Measurements from ENCODE around the gene NIPA2. TPM values are rescaled to one million over a fixed set of nuclear protein-coding genes. Genes with fewer than 3 reads are reported as not detected.

NIPA2 gene
- total and polyA plus RNA-seq, 4 donors = 11.7 to 31.6 (median 20.9) TPM

DNA sequence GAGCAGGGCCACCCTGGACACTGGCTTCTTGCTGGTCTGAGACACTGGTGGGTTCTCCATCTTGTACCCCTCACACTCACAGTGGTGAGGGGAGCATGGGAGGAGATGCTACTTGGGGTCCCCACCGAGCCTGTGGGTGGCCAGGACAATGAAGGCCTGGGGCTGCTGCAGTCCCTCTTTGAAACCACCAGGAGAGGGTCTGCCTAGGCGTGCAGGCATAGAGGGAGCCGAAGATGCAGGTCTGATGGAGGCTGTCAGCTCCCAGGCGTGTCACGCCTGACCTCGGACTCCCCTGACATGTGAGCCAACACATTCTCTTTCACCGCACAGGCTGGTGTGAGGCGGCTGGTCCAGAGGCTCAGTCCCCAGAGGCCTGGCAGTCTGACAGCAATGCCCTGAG is 39.1 kb downstream of the NIPA2 start:
- Histone ChIP-seq H3K27ac (ENCODE audit: low read depth in 1 of 2, low read length in 2 of 2) (no peak overlapping the region), H3K36me3 (ENCODE audit: control insufficient read depth in 4 of 4, insufficient read depth in 3 of 4, low read depth in 1 of 4, low read length in 3 of 4) (peaks cover 9 to 89% (median 45%) of the 10 kb centered on the region in 4 donors), H3K9ac (ENCODE audit: low read depth in 1 of 2, low read length in 2 of 2) (no peak overlapping the region), H3K9me3 (ENCODE audit: control insufficient read depth in 4 of 4, low read length in 3 of 4) (peaks cover 0 to 4% (median 0%) of the 10 kb centered on the region in 4 donors), H3K27me3 (ENCODE audit: control insufficient read depth in 4 of 4, insufficient read depth in 4 of 4, low read length in 3 of 4) (no peaks in the 10 kb centered on the region), H3K4me1 (ENCODE audit: control insufficient read depth in 4 of 4, insufficient read depth in 4 of 4, low read length in 3 of 4) (no peaks in the 10 kb centered on the region), H3K4me3 (ENCODE audit: low read depth in 1 of 3, low read length in 3 of 3) (no peak overlapping the region)
- whole genome bisulfite sequencing = 97% methylated on average over 8 of the region's 8 CpGs
- TF ChIP-seq FOXA1 (IDR thresholded peaks at IDR 0.05) (no peak), JUND (IDR thresholded peaks at IDR 0.05) (no peak), YY1 (IDR thresholded peaks at IDR 0.05) (no peak)
- TF ChIP-seq, protein P1, sequence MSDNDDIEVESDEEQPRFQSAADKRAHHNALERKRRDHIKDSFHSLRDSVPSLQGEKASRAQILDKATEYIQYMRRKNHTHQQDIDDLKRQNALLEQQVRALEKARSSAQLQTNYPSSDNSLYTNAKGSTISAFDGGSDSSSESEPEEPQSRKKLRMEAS (IDR thresholded peaks at IDR 0.05) = no peak
- TF ChIP-seq, protein P2, sequence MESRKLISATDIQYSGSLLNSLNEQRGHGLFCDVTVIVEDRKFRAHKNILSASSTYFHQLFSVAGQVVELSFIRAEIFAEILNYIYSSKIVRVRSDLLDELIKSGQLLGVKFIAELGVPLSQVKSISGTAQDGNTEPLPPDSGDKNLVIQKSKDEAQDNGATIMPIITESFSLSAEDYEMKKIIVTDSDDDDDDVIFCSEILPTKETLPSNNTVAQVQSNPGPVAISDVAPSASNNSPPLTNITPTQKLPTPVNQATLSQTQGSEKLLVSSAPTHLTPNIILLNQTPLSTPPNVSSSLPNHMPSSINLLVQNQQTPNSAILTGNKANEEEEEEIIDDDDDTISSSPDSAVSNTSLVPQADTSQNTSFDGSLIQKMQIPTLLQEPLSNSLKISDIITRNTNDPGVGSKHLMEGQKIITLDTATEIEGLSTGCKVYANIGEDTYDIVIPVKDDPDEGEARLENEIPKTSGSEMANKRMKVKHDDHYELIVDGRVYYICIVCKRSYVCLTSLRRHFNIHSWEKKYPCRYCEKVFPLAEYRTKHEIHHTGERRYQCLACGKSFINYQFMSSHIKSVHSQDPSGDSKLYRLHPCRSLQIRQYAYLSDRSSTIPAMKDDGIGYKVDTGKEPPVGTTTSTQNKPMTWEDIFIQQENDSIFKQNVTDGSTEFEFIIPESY (IDR thresholded peaks at IDR 0.05) = no peak
- no peak for DNase-seq (ENCODE audit: low spot score)

DNA sequence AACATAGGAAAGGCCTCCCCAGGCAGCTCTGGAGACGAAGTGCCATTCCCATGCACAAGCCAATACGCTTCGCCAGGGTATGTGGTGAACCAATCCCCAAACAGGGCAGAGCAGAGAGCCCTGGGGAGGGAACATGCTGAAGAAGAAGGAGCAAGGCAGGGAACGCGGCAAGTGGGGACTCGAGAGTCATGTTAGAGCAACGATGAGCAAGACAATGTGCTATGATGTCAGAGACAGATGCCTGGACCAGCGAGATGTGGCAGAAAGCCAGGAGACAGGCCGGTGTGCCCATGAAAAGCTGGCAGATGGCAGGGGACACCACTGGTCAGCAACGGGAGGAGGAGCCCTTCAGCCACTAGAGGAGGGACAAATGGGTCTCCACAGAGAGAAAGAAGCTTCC is 39.6 kb downstream of the NIPA2 start:
- 96% methylated on average over 10 of the region's 10 CpGs for whole genome bisulfite sequencing
- no peaks in the 10 kb centered on the region for H3K4me1 ChIP-seq (ENCODE audit: control insufficient read depth in 4 of 4, insufficient read depth in 4 of 4, low read length in 3 of 4)
- no peak overlapping the region for H3K27ac ChIP-seq (ENCODE audit: low read depth in 1 of 2, low read length in 2 of 2)
- no peak overlapping the region for H3K4me3 ChIP-seq (ENCODE audit: low read depth in 1 of 3, low read length in 3 of 3)
- H3K9me3 ChIP-seq (ENCODE audit: control insufficient read depth in 4 of 4, low read length in 3 of 4) = peaks cover 0 to 4% (median 0%) of the 10 kb centered on the region in 4 donors
- no peak overlapping the region for H3K9ac ChIP-seq (ENCODE audit: low read depth in 1 of 2, low read length in 2 of 2)
- no peak for DNase-seq (ENCODE audit: low spot score)
- no peaks in the 10 kb centered on the region for H3K27me3 ChIP-seq (ENCODE audit: control insufficient read depth in 4 of 4, insufficient read depth in 4 of 4, low read length in 3 of 4)
- TF ChIP-seq JUND (IDR thresholded peaks at IDR 0.05) = no peak
- TF ChIP-seq, protein P1 (IDR thresholded peaks at IDR 0.05) = no peak
- TF ChIP-seq, protein P3, sequence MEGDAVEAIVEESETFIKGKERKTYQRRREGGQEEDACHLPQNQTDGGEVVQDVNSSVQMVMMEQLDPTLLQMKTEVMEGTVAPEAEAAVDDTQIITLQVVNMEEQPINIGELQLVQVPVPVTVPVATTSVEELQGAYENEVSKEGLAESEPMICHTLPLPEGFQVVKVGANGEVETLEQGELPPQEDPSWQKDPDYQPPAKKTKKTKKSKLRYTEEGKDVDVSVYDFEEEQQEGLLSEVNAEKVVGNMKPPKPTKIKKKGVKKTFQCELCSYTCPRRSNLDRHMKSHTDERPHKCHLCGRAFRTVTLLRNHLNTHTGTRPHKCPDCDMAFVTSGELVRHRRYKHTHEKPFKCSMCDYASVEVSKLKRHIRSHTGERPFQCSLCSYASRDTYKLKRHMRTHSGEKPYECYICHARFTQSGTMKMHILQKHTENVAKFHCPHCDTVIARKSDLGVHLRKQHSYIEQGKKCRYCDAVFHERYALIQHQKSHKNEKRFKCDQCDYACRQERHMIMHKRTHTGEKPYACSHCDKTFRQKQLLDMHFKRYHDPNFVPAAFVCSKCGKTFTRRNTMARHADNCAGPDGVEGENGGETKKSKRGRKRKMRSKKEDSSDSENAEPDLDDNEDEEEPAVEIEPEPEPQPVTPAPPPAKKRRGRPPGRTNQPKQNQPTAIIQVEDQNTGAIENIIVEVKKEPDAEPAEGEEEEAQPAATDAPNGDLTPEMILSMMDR (IDR thresholded peaks at IDR 0.05; ENCODE audit: low read depth, low read length, missing input control) = no peak
- TF ChIP-seq, protein P4, sequence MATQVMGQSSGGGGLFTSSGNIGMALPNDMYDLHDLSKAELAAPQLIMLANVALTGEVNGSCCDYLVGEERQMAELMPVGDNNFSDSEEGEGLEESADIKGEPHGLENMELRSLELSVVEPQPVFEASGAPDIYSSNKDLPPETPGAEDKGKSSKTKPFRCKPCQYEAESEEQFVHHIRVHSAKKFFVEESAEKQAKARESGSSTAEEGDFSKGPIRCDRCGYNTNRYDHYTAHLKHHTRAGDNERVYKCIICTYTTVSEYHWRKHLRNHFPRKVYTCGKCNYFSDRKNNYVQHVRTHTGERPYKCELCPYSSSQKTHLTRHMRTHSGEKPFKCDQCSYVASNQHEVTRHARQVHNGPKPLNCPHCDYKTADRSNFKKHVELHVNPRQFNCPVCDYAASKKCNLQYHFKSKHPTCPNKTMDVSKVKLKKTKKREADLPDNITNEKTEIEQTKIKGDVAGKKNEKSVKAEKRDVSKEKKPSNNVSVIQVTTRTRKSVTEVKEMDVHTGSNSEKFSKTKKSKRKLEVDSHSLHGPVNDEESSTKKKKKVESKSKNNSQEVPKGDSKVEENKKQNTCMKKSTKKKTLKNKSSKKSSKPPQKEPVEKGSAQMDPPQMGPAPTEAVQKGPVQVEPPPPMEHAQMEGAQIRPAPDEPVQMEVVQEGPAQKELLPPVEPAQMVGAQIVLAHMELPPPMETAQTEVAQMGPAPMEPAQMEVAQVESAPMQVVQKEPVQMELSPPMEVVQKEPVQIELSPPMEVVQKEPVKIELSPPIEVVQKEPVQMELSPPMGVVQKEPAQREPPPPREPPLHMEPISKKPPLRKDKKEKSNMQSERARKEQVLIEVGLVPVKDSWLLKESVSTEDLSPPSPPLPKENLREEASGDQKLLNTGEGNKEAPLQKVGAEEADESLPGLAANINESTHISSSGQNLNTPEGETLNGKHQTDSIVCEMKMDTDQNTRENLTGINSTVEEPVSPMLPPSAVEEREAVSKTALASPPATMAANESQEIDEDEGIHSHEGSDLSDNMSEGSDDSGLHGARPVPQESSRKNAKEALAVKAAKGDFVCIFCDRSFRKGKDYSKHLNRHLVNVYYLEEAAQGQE (IDR thresholded peaks at IDR 0.05) = no peak
- TF ChIP-seq HNF4G (IDR thresholded peaks at IDR 0.05) = no peak
- no peak for TF ChIP-seq SP1 (IDR thresholded peaks at IDR 0.05)
- no peak for TF ChIP-seq NR2F2 (IDR thresholded peaks at IDR 0.05)
- no peak for TF ChIP-seq FOXA1 (IDR thresholded peaks at IDR 0.05)
- TF ChIP-seq RAD21 (IDR thresholded peaks at IDR 0.05) = no peak
- no peak for TF ChIP-seq TAF1 (conservative IDR thresholded peaks at IDR 0.05)
- TF ChIP-seq FOXA2 (IDR thresholded peaks at IDR 0.05) = no peak
- no peak for TF ChIP-seq HNF4A (conservative IDR thresholded peaks at IDR 0.05)
- TF ChIP-seq RXRA (IDR thresholded peaks at IDR 0.05) = no peak
- TF ChIP-seq GABPA (IDR thresholded peaks at IDR 0.05 in 1 of 2, conservative IDR thresholded peaks at IDR 0.05 in 1 of 2) = no peak
- TF ChIP-seq, protein P5, sequence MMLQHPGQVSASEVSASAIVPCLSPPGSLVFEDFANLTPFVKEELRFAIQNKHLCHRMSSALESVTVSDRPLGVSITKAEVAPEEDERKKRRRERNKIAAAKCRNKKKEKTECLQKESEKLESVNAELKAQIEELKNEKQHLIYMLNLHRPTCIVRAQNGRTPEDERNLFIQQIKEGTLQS (IDR thresholded peaks at IDR 0.05) = no peak
- no peak for TF ChIP-seq YY1 (IDR thresholded peaks at IDR 0.05)
- TF ChIP-seq, protein P2 (IDR thresholded peaks at IDR 0.05) = no peak
- no peak for TF ChIP-seq EGR1 (IDR thresholded peaks at IDR 0.05; ENCODE audit: low read depth in 2 of 2)
- peaks cover 12 to 87% (median 44%) of the 10 kb centered on the region in 4 donors for H3K36me3 ChIP-seq (ENCODE audit: control insufficient read depth in 4 of 4, insufficient read depth in 3 of 4, low read depth in 1 of 4, low read length in 3 of 4)
